DND-41 (cell line): ENCODE results near the gene TMEM11.

ENCODE experiments used
- ATAC-seq: fragments of 200-7000 bp; cut with Tn5 transposase; 3 replicates; pipeline ENCODE4 v1.9.1; 2021; ENCODE audit warnings: low read depth; ENCODE audit not compliant: insufficient read depth
- DNase-seq: peaks from one replicate; pipeline ENCODE4 v3.0.0-alpha.2; 2020
- H2AFZ ChIP-seq: 2 replicates; pipeline ENCODE4 v1.6.0; 2012; ENCODE audit warnings: low read depth, low read length
- H3K27ac ChIP-seq: 2 replicates; pipeline ENCODE4 v1.5.1; 2012; ENCODE audit warnings: low read length, inconsistent platforms
- H3K27me3 ChIP-seq: fragments of 200-600 bp; sonication (generic); 2 replicates; pipeline ENCODE4 v1.6.0; 2012; ENCODE audit warnings: low read length, mild to moderate bottlenecking, inconsistent platforms; ENCODE audit not compliant: insufficient read depth, poor library complexity
- H3K36me3 ChIP-seq: 2 replicates; pipeline ENCODE4 v1.5.1; 2012; ENCODE audit warnings: low read length, inconsistent platforms; ENCODE audit not compliant: insufficient read depth
- H3K4me1 ChIP-seq: 2 replicates; pipeline ENCODE4 v1.5.1; 2012; ENCODE audit warnings: mild to moderate bottlenecking, low read length; ENCODE audit not compliant: insufficient read depth
- H3K4me2 ChIP-seq: 2 replicates; pipeline ENCODE4 v1.6.0; 2012; ENCODE audit warnings: mild to moderate bottlenecking, moderate library complexity, low read length, inconsistent platforms; ENCODE audit not compliant: insufficient read depth
- H3K4me3 ChIP-seq, 2 experiments: fragments of 200-600 bp in 1 of 2; shearing (Covaris generic) in 1 of 2; 2 replicates each; pipeline ENCODE4 v1.5.1; 2012 to 2016; ENCODE audit warnings: inconsistent platforms in 2 of 2, low read length in 2 of 2, mild to moderate bottlenecking in 2 of 2, low read depth in 1 of 2, moderate library complexity in 1 of 2
- H3K79me2 ChIP-seq: 2 replicates; pipeline ENCODE4 v1.6.0; 2012; ENCODE audit warnings: low read length, inconsistent platforms; ENCODE audit not compliant: insufficient read depth
- H3K9ac ChIP-seq: 2 replicates; pipeline ENCODE4 v1.6.0; 2012; ENCODE audit warnings: low read depth, mild to moderate bottlenecking, inconsistent platforms, low read length, moderate library complexity
- H3K9me3 ChIP-seq: 2 replicates; pipeline ENCODE4 v1.5.1; 2012; ENCODE audit warnings: low read length, moderate library complexity, mild to moderate bottlenecking, inconsistent platforms; ENCODE audit not compliant: insufficient read depth, severe bottlenecking
- H4K20me1 ChIP-seq: 2 replicates; pipeline ENCODE4 v1.6.0; 2012; ENCODE audit warnings: low read length; ENCODE audit not compliant: insufficient read depth
- CTCF ChIP-seq: IDR thresholded peaks from 2 replicates; pipeline ENCODE4 v1.5.1; 2012; ENCODE audit warnings: borderline replicate concordance, low read length, moderate library complexity, mild to moderate bottlenecking; ENCODE audit not compliant: poor library complexity, severe bottlenecking; ENCODE audit errors: extremely low read depth
- EZH2 ChIP-seq: IDR thresholded peaks from 3 replicates; pipeline ENCODE4 v1.6.1; 2012; ENCODE audit warnings: borderline replicate concordance, low read depth, mild to moderate bottlenecking, moderate library complexity, low read length, inconsistent platforms; ENCODE audit not compliant: severe bottlenecking

Gene TMEM11

GRCh38 chr17:21167303-21167702 lies 46.7 kb downstream of the TMEM11 start:
- H3K9me3 ChIP-seq, result no peaks in the 10 kb centered on the region
- H3K4me3 ChIP-seq, result no peak overlapping the region
- DNase-seq, result no peak
- peaks cover 11% of the 10 kb centered on the region for H4K20me1 ChIP-seq
- TF ChIP-seq CTCF (no peak), EZH2 (no peak)
- H3K4me2 ChIP-seq, result no peak overlapping the region
- ATAC-seq, result no peak
- H2AFZ ChIP-seq, result no peak overlapping the region
- H3K79me2 ChIP-seq, result peaks cover 14% of the 10 kb centered on the region
- H3K27ac ChIP-seq, result no peak overlapping the region
- no peak overlapping the region for H3K9ac ChIP-seq
- H3K27me3 ChIP-seq, result no peaks in the 10 kb centered on the region
- no peaks in the 10 kb centered on the region for H3K36me3 ChIP-seq
- H3K4me1 ChIP-seq, result no peaks in the 10 kb centered on the region

- Histone ChIP-seq H3K9ac (no peak overlapping the region), H3K4me3 (no peak overlapping the region), H4K20me1 (peaks cover 11% of the 10 kb centered on the region), H3K4me2 (no peak overlapping the region), H3K9me3 (no peaks in the 10 kb centered on the region), H3K36me3 (no peaks in the 10 kb centered on the region), H3K27me3 (no peaks in the 10 kb centered on the region), H3K79me2 (peaks cover 14% of the 10 kb centered on the region), H3K27ac (no peak overlapping the region), H2AFZ (no peak overlapping the region), H3K4me1 (no peaks in the 10 kb centered on the region)
- ATAC-seq (no peak), DNase-seq (no peak)
- no peak for TF ChIP-seq CTCF
- no peak for TF ChIP-seq EZH2
Measured at GRCh38 chr17:21166595-21167210, 47.3 kb downstream of the TMEM11 start.

GRCh38 chr17:21165922-21166594 lies 47.9 kb downstream of the TMEM11 start:
- Histone ChIP-seq H3K79me2 (peaks cover 14% of the 10 kb centered on the region), H2AFZ (no peak overlapping the region), H3K9ac (no peak overlapping the region), H3K4me3 (no peak overlapping the region), H3K4me2 (no peak overlapping the region), H3K27me3 (no peaks in the 10 kb centered on the region), H3K9me3 (no peaks in the 10 kb centered on the region), H3K4me1 (no peaks in the 10 kb centered on the region), H3K27ac (no peak overlapping the region), H3K36me3 (no peaks in the 10 kb centered on the region), H4K20me1 (peaks cover 11% of the 10 kb centered on the region)
- no peak for ATAC-seq
- TF ChIP-seq EZH2, result no peak
- no peak for TF ChIP-seq CTCF
- DNase-seq, result no peak
